ENCODE measurements around the gene SLC2A4RG.
"Not testable (repeated sequence)": the region's sequence is repeated elsewhere in the genome, so short reads cannot be mapped to it uniquely, and the experiment has no call there.

The SLC2A4RG gene

DNA sequence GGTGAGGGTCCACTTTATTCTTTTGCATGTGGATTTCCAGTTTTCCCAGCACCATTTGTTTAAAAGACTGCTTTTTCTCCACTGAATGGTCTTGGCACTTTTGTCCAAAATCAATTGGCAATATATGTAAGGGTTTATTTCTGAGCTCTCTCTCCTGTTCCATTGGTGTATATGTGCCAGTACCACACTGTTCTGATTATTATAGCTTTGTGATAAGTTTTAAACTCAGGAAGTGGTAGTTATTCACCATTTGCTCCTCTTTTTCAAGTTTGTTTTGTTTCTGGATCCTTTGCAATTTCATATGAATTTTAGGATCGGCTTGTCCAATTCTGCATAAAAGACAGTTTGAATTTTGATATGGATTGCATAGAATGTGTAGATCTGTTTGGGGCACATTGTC lies 27.4 kb upstream of the SLC2A4RG start:
- no peak for DNase-seq (ENCODE audit: low read depth in 2 of 2)

DNA sequence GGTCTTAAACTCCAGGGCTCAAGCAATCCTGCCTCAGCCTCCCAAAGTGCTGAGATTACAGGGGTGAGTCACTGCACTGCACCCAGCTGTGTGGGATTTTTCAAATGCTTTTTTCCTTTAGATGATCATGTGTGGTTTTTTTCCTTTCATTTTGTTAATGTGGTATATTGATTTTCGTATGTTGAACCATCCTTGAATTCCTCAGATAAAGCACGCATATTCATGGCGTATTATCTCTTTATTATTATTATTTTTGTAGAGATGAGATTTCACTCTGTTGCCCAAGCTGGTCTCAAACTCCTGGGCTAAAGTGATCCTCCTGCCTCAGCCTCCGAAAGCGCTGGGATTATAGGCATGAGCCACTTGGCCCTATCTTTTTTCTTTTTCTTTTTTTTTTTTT lies 24.7 kb upstream of the SLC2A4RG start:
- DNase-seq (ENCODE audit: low read depth in 2 of 2), result no peak

DNA sequence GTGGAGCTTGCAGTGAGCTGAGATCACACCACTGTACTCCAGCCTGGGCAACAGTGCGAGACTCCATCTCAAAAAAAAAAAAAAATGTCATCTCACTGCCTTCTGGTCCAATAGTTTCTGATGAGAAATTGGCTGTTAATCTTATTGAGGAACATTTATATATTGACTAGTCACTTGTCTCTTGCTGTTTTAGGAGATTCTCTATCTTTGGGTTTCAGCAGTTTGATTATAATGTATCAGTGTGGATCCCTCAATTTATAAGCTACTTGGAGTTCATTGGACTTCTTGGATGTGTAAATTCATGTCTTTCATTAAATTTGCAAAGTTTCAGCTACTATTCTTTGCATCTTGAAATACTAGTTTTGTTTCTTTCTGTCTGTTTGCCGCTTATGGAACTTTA lies 20.6 kb upstream of the SLC2A4RG start:
- no peak for DNase-seq (ENCODE audit: low read depth in 2 of 2)

DNA sequence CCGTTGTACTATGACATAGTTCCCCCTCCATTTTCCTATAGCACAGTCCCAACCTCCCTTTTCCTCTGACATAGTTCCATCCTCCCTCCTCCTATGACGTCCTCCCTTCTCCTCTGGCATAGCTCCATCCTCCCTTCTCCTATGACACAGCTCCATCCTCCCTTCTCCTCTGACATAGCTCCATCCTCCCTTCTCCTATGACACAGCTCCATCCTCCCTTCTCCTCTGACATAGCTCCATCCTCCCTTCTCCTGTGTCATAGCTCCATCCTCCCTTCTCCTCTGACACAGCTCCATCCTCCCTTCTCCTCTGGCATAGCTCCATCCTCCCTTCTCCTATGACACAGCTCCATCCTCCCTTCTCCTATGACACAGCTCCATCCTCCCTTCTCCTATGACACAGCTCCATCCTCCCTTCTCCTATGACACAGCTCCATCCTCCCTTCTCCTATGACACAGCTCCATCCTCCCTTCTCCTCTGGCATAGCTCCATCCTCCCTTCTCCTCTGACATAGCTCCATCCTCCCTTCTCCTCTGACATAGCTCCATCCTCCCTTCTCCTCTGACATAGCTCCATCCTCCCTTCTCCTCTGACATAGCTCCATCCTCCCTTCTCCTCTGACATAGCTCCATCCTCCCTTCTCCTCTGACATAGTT lies 16.5 kb upstream of the SLC2A4RG start:
- DNase-seq (ENCODE audit: low read depth in 2 of 2), result not testable (repeated sequence)

DNA sequence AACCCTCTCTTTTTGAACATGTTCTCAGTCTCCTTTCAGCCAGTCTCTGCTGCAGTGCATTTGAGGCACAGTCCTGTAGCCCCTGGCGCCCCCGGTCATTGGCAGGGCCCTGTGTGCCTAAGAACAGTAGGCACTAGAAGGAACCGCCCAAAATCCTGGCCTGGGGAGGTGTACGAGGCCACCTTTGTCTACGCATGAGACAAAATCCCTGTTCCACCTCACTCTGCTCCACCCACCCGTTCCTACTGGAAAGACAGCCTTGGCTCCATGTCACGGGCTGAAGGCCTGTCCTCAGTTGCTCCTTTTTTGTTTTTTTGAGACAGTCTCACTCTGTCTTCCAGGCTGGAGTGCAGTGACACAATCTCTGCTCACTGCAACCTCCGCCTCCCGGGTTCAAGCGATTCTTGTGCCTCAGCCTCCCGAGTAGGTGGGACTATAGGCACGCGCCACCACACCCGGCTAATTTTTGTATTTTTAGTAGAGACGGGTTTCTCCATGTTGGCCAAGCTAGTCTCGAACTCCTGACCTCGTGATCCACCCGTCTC lies 9.3 kb upstream of the SLC2A4RG start:
- DNase-seq (ENCODE audit: low read depth in 2 of 2), result not testable (repeated sequence)

DNA sequence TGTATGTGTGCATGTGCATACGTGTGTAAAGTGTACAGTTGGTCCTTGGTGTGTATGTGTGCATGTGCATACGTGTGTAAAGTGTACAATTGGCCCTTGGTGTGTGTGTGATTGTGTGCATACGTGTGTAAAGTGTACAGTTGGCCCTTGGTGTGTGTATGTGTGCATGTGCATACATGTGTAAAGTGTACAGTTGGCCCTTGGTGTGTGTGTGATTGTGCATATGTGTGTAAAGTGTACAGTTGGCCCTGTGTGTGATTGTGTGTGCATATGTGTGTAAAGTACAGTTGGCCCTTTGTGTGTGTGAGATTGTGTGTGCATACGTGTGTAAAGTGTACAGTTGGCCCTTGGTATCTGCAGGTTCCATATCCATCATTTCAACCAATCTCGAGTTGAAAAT lies 8.2 kb upstream of the SLC2A4RG start:
- DNase-seq (ENCODE audit: low read depth in 2 of 2), result no peak

DNA sequence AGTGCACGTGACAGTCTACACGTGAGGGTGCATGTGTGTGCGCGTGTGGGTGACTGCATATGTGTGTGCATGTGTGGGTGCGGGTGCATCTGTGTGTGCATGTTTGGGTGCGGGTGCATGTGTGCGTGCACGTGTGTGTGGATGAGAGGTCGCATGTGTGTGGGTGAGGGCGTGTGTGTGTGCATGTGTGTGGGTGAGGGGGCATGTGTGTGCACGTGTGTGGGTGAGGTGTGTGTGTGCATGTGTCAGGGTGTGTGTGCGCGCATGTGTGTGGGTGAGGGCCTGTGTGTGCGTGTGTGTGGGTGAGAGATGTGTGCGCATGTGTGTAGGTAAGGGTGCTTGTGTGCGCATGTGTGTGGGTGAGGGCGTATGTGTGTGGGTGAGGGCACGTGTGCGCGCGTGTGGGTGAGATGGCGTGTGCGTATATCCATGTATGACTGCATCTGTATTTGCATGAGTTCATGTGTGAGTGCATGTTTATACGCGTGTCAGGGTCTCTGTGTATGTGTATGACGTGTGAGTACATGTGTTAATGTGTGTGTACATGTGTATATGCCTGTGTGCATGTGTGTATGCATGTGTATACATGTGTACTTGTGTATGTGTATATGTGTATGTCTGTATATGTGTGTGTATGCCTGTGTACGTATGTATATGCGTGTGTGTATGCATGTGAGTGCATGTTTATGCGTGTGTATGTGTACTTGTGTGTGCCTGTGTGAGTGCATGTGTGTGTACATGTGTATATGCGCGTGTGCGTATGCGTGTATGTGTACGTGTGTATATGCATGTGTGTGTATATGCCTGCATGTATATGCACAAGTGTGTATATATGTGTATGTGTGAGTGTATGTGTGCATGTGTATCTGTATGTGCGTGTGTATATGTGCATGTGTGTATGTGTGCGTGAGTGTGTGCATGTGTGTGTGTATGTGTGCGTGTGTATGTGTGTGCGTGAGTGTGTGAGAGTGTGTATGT lies 7.2 kb upstream of the SLC2A4RG start:
- DNase-seq (ENCODE audit: low read depth in 2 of 2), result no peak

DNA sequence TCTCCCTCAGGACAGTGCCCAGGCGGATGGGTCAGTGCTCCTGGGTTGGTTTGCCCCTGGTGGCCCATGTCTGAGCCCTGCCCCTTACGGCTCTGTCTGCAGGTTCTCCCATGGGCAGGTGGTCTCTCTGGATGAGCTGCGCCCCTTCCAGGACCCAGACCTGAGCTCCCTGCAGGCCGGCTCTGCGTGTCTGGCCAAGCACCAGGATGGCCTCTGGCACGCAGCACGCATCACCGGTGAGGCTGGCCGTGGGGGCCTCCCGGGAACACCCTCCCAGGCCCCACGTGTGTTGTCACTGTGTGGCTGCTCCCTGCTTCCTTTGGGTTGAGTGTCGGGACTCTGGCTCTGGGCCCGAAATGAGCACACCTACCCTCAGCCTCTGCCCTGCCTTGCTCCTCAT lies 6.5 kb upstream of the SLC2A4RG start:
- no peak for DNase-seq (ENCODE audit: low read depth in 2 of 2)

DNA sequence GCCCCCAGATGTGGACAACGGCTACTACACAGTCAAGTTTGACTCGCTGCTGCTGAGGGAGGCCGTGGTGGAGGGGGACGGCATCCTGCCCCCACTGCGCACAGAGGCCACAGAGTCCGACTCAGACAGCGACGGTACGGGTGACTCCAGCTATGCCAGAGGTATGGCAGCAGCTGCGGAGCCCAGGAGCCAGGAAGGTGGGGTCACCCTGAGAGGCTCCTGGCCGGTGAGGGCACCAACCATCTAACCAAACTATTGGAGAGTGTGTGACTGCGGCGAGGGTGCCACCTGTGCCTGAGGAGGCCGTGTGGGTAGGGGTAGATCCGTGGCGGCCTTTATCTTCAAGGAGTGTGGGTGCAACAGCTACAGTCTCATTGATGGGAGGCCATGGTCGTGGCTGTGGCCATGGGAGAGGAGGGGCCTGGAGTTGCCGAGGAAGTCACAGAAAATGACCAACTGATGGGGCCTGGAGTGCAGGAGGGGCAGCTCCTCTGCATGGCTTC lies 5.9 kb upstream of the SLC2A4RG start:
- DNase-seq (ENCODE audit: low read depth in 2 of 2), result no peak

DNA sequence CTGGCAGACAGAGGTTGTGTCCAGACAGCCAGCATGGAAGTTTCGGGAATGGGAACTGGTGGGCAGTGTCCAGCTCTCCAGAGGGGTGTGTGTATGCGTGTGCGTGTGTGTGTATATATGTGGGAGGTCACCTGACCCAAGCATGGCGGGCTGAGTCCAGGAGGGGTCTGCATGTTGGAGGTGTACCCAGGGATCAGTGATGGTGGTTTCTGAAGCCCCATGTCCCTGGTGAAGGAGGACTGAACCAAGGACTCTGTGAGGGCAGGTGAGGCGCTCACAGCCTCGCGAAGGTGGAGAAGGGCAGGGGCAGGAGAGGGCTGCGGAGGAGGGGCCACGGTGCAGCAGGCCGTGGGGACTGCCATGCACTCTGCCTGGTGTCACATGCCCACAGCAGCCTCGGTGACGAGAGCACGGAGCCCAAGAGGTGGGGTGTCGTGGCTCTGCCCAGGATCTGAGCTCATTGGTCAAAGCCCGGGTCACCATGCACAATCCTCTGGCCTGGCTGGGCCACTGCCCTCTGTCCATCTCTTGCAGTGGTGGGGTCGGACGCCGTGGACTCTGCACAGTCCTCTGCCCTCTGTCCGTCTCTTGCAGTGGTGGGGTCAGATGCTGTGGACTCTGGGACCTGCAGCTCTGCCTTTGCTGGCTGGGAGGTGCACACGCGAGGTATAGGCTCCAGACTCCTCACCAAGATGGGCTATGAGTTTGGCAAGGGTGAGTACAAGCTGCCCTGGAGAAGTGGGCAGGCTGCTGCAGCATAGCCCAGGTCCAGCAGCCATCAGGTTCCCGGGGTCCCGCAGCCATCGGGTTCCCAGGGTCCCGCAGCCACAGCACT lies 5.2 kb upstream of the SLC2A4RG start:
- DNase-seq (ENCODE audit: low read depth in 2 of 2), result no peak

DNA sequence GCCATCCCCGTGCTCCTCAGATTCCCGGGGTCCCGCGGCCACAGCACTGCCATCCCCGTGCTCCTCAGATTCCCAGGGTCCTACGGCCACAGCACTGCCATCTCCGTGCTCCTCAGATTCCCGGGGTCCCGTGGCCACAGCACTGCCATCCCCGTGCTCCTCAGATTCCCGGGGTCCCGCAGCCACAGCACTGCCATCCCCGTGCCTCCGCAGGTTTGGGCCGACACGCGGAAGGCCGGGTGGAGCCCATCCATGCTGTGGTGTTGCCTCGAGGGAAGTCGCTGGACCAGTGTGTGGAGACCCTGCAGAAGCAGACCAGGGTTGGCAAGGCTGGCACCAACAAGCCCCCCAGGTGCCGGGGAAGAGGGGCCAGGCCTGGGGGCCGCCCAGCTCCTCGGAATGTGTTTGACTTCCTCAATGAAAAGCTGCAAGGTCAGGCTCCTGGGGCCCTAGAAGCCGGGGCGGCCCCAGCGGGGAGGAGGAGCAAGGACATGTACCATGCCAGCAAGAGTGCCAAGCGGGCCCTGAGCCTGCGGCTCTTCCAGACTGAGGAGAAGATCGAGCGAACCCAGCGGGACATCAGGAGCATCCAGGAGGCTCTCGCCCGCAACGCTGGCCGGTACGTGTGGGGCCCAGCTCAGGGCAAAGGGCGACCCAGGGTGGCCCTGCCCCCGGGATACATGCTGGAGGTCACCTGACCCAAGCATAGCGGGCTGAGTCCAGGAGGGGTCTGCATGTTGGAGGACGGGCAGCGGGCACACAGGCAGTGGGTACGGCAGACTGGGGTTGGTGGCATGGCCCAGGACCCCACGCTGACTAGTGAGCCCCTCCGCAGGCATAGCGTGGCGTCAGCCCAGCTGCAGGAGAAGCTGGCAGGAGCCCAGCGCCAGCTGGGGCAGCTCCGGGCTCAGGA lies 4.4 kb upstream of the SLC2A4RG start:
- DNase-seq (ENCODE audit: low read depth in 2 of 2), result no peak

DNA sequence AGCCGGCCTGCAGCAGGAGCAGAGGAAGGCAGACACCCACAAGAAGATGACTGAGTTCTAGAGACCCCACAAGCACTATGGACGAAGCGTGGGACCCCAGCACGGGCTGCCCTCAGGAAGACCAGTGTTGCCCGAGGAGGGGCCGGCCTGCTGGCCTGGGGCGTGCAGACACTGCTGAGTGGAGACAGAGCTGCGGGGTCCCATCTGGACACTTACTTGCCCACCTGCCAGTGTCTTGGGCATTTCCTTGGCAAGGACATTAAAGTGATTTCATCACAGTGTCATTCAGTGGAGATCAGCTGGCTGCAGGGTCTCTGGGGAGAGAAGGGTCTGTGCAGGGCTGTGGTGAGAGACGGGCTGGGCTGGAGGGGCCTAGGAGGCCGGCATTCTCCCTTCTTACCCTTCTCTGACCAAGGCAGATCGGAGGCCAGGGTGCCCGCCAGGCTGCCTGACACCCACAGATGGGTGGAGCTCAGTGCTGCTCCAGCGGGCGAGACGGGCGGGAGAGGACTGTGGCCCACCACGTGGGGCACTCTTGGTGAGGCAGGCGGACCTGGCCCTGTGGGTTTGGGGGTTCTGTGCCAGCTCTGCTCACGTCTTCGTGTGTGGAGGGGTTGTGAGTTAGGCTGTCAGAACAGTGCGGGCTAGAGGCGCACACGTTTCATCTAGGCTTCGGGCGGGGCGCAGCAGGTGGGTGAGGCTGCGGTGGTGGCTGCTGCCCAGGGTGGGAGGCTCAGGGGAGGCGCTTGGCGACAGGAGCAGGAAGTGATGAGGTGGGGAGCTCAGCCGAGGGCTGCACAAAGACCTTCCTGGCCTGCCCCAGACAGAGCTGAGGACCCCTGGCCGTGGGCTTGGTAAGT lies 3.5 kb upstream of the SLC2A4RG start, which contains the start of gene LIME1:
LIME1 (plus strand) TSS at position 806 of the 860 bp plus-strand sequence. CDS start 886 bp downstream, outside the sequence.
- peak in 1 of 2 donors; percentile 45 for DNase-seq (ENCODE audit: low read depth in 2 of 2)

DNA sequence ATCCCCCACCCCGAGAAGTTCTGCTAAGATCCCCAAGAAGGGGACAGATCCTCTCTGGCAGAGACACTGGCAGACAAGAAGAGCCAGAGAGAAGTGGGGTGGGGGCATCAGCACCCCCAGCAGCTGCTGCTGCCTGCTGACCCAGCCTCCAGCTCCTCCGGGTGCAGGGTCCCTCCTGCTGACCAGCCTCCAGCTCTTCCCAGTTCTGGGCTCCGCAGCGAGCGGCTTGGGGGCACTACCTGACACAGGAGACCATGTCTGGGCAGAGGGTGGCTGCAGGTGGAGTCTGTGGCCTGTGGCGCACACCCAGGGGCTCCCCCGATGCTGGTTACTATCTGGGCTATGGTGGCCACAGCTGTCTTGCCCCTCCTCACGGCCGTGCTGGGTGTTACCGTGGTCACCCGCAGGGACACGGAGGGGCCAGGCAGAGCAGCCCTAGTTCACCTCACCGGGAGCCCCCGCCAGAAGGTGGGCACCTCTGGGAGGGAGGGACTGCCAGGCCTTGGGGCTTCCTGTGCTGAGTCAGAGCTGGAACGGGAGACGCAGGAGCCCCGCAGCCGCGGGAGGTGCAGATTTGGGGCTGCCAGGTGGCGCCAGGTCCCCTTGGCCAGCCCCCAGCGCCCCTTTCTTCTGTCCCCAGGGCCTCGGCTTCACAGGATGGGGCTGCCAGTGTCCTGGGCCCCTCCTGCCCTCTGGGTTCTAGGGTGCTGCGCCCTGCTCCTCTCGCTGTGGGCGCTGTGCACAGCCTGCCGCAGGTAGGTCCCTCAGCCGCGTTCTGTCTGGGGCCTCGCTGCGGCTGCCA lies 2.5 kb upstream of the SLC2A4RG start:
- DNase-seq (ENCODE audit: low read depth in 2 of 2), result peak in 1 of 2 donors; percentile 35

DNA sequence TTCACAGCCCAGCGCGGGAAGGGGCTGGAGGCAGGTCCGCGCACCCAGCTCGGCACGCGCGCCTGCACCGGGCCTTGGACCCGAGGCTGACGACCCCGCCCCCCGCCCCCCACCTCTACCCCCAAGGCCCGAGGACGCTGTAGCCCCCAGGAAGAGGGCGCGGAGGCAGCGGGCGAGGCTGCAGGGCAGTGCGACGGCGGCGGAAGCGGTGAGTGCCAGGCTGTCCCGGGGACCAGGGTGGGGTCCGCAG lies 2.0 kb upstream of the SLC2A4RG start:
- DNase-seq (ENCODE audit: low read depth in 2 of 2), result no peak

DNA sequence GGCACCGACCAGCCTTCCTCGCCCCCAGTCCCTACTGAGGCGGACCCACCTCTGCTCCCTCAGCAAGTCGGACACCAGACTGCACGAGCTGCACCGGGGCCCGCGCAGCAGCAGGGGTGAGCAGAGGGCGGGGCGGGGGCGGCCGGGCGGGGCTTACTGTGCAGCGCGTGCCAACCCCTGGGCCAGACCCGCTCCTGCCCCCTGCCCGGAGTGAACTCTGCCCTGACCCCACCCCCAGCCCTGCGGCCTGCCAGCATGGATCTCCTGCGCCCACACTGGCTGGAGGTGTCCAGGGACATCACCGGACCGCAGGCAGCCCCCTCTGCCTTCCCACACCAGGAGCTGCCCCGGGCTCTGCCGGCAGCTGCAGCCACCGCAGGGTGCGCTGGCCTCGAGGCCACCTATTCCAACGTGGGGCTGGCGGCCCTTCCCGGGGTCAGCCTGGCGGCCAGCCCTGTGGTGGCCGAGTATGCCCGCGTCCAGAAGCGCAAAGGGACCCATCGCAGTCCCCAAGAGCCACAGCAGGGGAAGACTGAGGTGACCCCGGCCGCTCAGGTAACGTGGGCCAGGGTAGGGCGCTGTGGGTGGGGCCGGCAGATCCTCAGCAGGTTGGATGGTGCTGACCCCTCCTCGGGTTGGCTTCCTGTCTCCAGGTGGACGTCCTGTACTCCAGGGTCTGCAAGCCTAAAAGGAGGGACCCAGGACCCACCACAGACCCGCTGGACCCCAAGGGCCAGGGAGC lies 1.5 kb upstream of the SLC2A4RG start:
- DNase-seq (ENCODE audit: low read depth in 2 of 2), result no peak

DNA sequence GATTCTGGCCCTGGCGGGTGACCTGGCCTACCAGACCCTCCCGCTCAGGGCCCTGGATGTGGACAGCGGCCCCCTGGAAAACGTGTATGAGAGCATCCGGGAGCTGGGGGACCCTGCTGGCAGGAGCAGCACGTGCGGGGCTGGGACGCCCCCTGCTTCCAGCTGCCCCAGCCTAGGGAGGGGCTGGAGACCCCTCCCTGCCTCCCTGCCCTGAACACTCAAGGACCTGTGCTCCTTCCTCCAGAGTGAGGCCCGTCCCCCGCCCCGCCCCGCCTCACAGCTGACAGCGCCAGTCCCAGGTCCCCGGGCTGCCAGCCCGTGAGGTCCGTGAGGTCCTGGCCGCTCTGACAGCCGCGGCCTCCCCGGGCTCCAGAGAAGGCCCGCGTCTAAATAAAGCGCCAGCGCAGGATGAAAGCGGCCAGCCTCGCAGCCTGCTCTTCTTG lies 868 bp upstream of the SLC2A4RG start:
- DNase-seq (ENCODE audit: low read depth in 2 of 2), result peak in 1 of 2 donors; percentile 26

DNA sequence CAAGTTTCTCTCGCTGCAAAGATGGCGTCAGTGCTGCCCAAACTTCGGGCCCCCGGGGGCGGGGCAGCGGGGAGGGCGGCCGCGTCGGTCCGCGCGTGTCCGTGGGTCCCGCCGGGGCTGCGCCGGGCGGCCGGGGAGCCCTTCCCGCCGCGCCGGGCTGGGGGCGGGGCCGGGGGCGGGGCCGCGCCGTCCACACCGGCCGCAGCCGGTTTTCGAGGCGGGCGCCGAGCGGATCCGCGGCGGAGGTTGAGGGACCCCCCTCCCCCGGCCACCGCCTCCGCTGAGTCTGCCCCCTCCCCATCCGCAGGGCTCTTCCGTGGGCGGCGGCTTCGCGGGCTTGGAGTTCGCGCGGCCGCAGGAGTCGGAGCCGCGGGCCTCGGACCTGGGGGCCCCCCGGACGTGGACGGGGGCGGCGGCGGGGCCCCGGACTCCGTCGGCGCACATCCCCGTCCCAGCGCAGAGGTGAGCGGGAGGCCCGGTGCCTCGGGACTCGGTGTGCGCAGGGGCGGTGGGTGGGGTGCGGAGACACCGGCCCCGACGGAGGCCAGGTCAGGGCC lies 572 bp downstream of the SLC2A4RG start:
- DNase-seq (ENCODE audit: low read depth in 2 of 2), result peak in 1 of 2 donors; percentile 24
